A549 (cell line): ENCODE measurements around the gene FAM120B. TPM values are rescaled to one million over a fixed set of nuclear protein-coding genes. Genes with fewer than 3 reads are reported as not detected.

Source experiments
- ATAC-seq, 2 experiments: fragments of 200-7000 bp in 1 of 2; fragments of >200 bp in 1 of 2; cut with Nextera tagmentation in 1 of 2; cut with Tn5 transposase in 1 of 2; 3 replicates each; pipeline versions ENCODE4 v1.8.0 to v1.9.1; 2018 to 2020; ENCODE audit warnings: mild to moderate bottlenecking in 1 of 2, moderate library complexity in 1 of 2
- CTCF ChIA-PET: fragments of 300-600 bp; sonication (Branson Sonifier 250); formaldehyde crosslinking; extraction: SDS; loops from one replicate; lab custom pipeline; 2021; ENCODE audit warnings: antibody characterized with exemption, inconsistent platforms; lab: Yijun Ruan, JAX
- POLR2A ChIA-PET: fragments of 350-600 bp; formaldehyde crosslinking; extraction: SDS; loops from one replicate; lab custom pipeline; 2021; ENCODE audit warnings: antibody characterized with exemption, inconsistent platforms; lab: Yijun Ruan, JAX
- DNase-seq, 2 experiments: peaks; one replicate each; pipeline versions ENCODE4 v3.0.0 to v3.0.0-alpha.2; 2011 to 2016; ENCODE audit warnings: low read depth in 1 of 2, low spot score in 1 of 2
- FAIRE-seq: peaks from 2 replicates; lab custom pipeline; 2011; peaks lifted over from hg19 to GRCh38; lab: Jason Lieb, UNC
- H3K27ac ChIP-seq, 2 experiments: fragments of >200 bp; sonication (Bioruptor Twin); formaldehyde crosslinking; 3 replicates each; pipeline ENCODE4 v1.5.1; 2016 to 2017
- H3K4me1 ChIP-seq: fragments of >200 bp; sonication (Bioruptor Twin); formaldehyde crosslinking; 3 replicates; pipeline ENCODE4 v1.6.1; 2016
- H3K4me2 ChIP-seq: fragments of >200 bp; sonication (Bioruptor Twin); formaldehyde crosslinking; 3 replicates; pipeline ENCODE4 v1.6.1; 2016
- H3K4me3 ChIP-seq: fragments of >200 bp; sonication (Bioruptor Twin); formaldehyde crosslinking; 3 replicates; pipeline ENCODE4 v1.5.1; 2016
- H3K9me3 ChIP-seq: fragments of >200 bp; sonication (Bioruptor Twin); formaldehyde crosslinking; 3 replicates; pipeline ENCODE4 v1.6.1; 2016
- CBX8 ChIP-seq: fragments of 200-600 bp; sonication (generic); IDR thresholded peaks from 2 replicates; pipeline ENCODE4 v1.6.1; 2016
- CHD4 ChIP-seq: fragments of 200-600 bp; sonication (generic); IDR thresholded peaks from 2 replicates; pipeline ENCODE4 v1.6.1; 2016; ENCODE audit warnings: antibody characterized with exemption, mild to moderate bottlenecking, borderline replicate concordance
- E2F6 ChIP-seq: IDR thresholded peaks from 2 replicates; pipeline ENCODE4 v1.6.1; 2012; ENCODE audit warnings: low read depth, borderline replicate concordance
- EHF ChIP-seq: fragments of 250-450 bp; sonication (Bioruptor Pico); IDR thresholded peaks from 2 replicates; pipeline ENCODE4 v1.5.0; 2020; ENCODE audit warnings: mild to moderate bottlenecking
- EHMT2 ChIP-seq: fragments of 200-600 bp; sonication (generic); IDR thresholded peaks from 2 replicates; pipeline ENCODE4 v1.6.1; 2016; ENCODE audit warnings: antibody characterized with exemption, low read depth, mild to moderate bottlenecking, moderate library complexity
- ESRRA ChIP-seq: fragments of 150-350 bp; IDR thresholded peaks from 2 replicates; pipeline ENCODE4 v1.6.1; 2014; ENCODE audit warnings: mild to moderate bottlenecking, low read length, borderline replicate concordance
- FOSL2 ChIP-seq, 2 experiments: fragments of 450-650 bp in 1 of 2; fragments of >200 bp in 1 of 2; sonication (Bioruptor Twin) in 1 of 2; formaldehyde crosslinking; IDR thresholded peaks; 2 replicates each; pipeline versions ENCODE4 v1.5.0 to v1.6.1; 2016 to 2020; ENCODE audit warnings: mild to moderate bottlenecking in 1 of 2, moderate library complexity in 1 of 2
- FOXS1 ChIP-seq: fragments of 250-450 bp; sonication (Bioruptor Pico); IDR thresholded peaks from 2 replicates; pipeline ENCODE4 v1.5.0; 2020; ENCODE audit warnings: mild to moderate bottlenecking, moderate library complexity
- HEYL ChIP-seq: fragments of 250-450 bp; sonication (Bioruptor Pico); IDR thresholded peaks from 2 replicates; pipeline ENCODE4 v1.8.0; 2021; ENCODE audit warnings: mild to moderate bottlenecking, moderate library complexity
- HOXA7 ChIP-seq: fragments of 250-450 bp; sonication (Bioruptor Pico); IDR thresholded peaks from 2 replicates; pipeline ENCODE4 v1.5.0; 2020; ENCODE audit warnings: mild to moderate bottlenecking, moderate library complexity
- HOXB5 ChIP-seq: fragments of 250-450 bp; sonication (Bioruptor Pico); IDR thresholded peaks from 2 replicates; pipeline ENCODE4 v1.5.0; 2020; ENCODE audit warnings: mild to moderate bottlenecking, moderate library complexity
- JUN ChIP-seq, 2 experiments: fragments of >200 bp; sonication (Bioruptor Twin); formaldehyde crosslinking; IDR thresholded peaks; 2 replicates in 1 of 2; 3 replicates in 1 of 2; pipeline ENCODE4 v1.6.1; 2016 to 2017
- JUNB ChIP-seq: fragments of >200 bp; sonication (Bioruptor Twin); formaldehyde crosslinking; IDR thresholded peaks from 2 replicates; pipeline ENCODE4 v1.6.1; 2016
- MAFK ChIP-seq: fragments of 450-650 bp; IDR thresholded peaks from 2 replicates; pipeline ENCODE4 v1.6.1; 2014; ENCODE audit not compliant: partially characterized antibody
- NFE2L2 ChIP-seq: fragments of 150-350 bp; conservative IDR thresholded peaks from 2 replicates; pipeline ENCODE4 v1.6.1; 2014; ENCODE audit warnings: low read length
- NPAS2 ChIP-seq: fragments of 250-450 bp; sonication (Bioruptor Pico); IDR thresholded peaks from 2 replicates; pipeline ENCODE4 v1.8.0; 2022; ENCODE audit warnings: mild to moderate bottlenecking, moderate library complexity, borderline replicate concordance
- PBX3 ChIP-seq: IDR thresholded peaks from 2 replicates; pipeline ENCODE4 v1.6.1; 2012
- RCOR1 ChIP-seq: fragments of 150-350 bp; IDR thresholded peaks from 2 replicates; pipeline ENCODE4 v1.6.1; 2014; ENCODE audit warnings: antibody characterized with exemption, low read length, low read depth
- SMC3 ChIP-seq: fragments of >200 bp; sonication (Bioruptor Twin); formaldehyde crosslinking; IDR thresholded peaks from 3 replicates; pipeline ENCODE4 v1.6.1; 2018; ENCODE audit warnings: inconsistent platforms
- SREBF2 ChIP-seq: fragments of 450-650 bp; IDR thresholded peaks from 2 replicates; pipeline ENCODE4 v1.6.1; 2014; ENCODE audit warnings: mild to moderate bottlenecking, moderate library complexity
- USF2 ChIP-seq: fragments of 450-650 bp; IDR thresholded peaks from 2 replicates; pipeline ENCODE4 v1.6.1; 2014; ENCODE audit warnings: antibody characterized with exemption
- ZC3H11A ChIP-seq: fragments of 450-650 bp; IDR thresholded peaks from 2 replicates; pipeline ENCODE4 v1.6.1; 2014; ENCODE audit warnings: antibody characterized with exemption, mild to moderate bottlenecking
- ZSCAN20 ChIP-seq: fragments of 250-450 bp; sonication (Bioruptor Pico); IDR thresholded peaks from 2 replicates; pipeline ENCODE4 v1.8.0; 2022; ENCODE audit warnings: mild to moderate bottlenecking, moderate library complexity
- WGBS: methylation state at CpG from one replicate; pipeline ENCODE4 v1.1.6; 2017; ENCODE audit errors: missing lambda C conversion rate; 5-methylcytosine and 5-hydroxymethylcytosine counted together
- polyA plus RNA-seq, 4 experiments: library from polyadenylated mRNA; depleted of rRNA in 3 of 4; stranded (reverse); fragments of >200 nt; fragmentation: RNase III in 1 of 4; extraction: RNeasy Plus Mini Kit Qiagen cat#74134 plus additional on column Dnase treatment in 1 of 4; gene quantifications; 2 replicates in 3 of 4; 3 replicates in 1 of 4; pipeline ENCODE4 v1.2.3, GENCODE V29; 2011 to 2017

FAM120B gene
- polyA plus RNA-seq, 2 of the 4 experiments (the other 2 are of a cell fraction) = 7.0 to 7.7 TPM

- Histone ChIP-seq H3K4me3 (no peak overlapping the region), H3K27ac (no peak overlapping the region), H3K4me1 (peaks cover 6% of the 10 kb centered on the region; the same call in 1 of the 3 replicates), H3K4me2 (no peak overlapping the region), H3K9me3 (no peaks in the 10 kb centered on the region)
- ATAC-seq (no peak), FAIRE-seq (no peak)
- POLR2A ChIA-PET = no interaction called here
- 94% methylated on average over 3 of the region's 21 CpGs for WGBS
- TF ChIP-seq USF2 (no peak), SREBF2 (no peak), FOXS1 (CRISPR knock-in tag) (no peak), ZSCAN20 (no peak), ESRRA (no peak), EHF (CRISPR knock-in tag) (no peak), HOXA7 (CRISPR knock-in tag) (no peak), CHD4 (no peak), FOSL2 (IDR thresholded peaks at IDR 0.05) (no peak), FOSL2 (CRISPR knock-in tag; IDR thresholded peaks at IDR 0.05) (no peak), E2F6 (no peak), NPAS2 (no peak), NFE2L2 (no peak), HEYL (no peak), ZC3H11A (no peak), RCOR1 (no peak), PBX3 (no peak), HOXB5 (CRISPR knock-in tag) (no peak), MAFK (no peak)
- TF ChIP-seq, all 56 proteins: peak for 0
- DNase-seq = no peak
- CTCF ChIA-PET = interaction anchor here (0.6 kb wide), 1 partner anchor 21 kb away, joined by 3 read pairs; no protein-coding TSS in a partner anchor
Measured at GRCh38 chr6:170439366-170440361, 133.1 kb downstream of the FAM120B start.

GRCh38 chr6:170440437-170440836 is 133.9 kb downstream of the FAM120B start:
- H3K4me3 ChIP-seq = no peak overlapping the region
- no peaks in the 10 kb centered on the region for H3K9me3 ChIP-seq
- ChIA-PET POLR2A (no interaction called here), CTCF (no interaction called here)
- ATAC-seq (no peak), FAIRE-seq (no peak), DNase-seq (no peak)
- 79% methylated on average over 13 of the region's 14 CpGs for WGBS
- H3K27ac ChIP-seq = no peak overlapping the region
- peaks cover 6% of the 10 kb centered on the region; the same call in 1 of the 3 replicates for H3K4me1 ChIP-seq
- TF ChIP-seq EHMT2 (no peak), SMC3 (no peak), JUNB (no peak), CBX8 (no peak), NFE2L2 (no peak)
- no peak overlapping the region for H3K4me2 ChIP-seq

GRCh38 chr6:170441316-170441715 is 134.8 kb downstream of the FAM120B start:
- CTCF ChIA-PET = no interaction called here
- no peak for ATAC-seq
- no peak for DNase-seq
- peaks cover 6% of the 10 kb centered on the region; the same call in 1 of the 3 replicates for H3K4me1 ChIP-seq
- WGBS = 76% methylated on average over 3 of the region's 3 CpGs
- H3K27ac ChIP-seq = no peak overlapping the region
- no peak for FAIRE-seq
- H3K4me3 ChIP-seq = no peak overlapping the region
- POLR2A ChIA-PET = no interaction called here
- no peak overlapping the region for H3K4me2 ChIP-seq
- H3K9me3 ChIP-seq = no peaks in the 10 kb centered on the region
- TF ChIP-seq HOXB5 (CRISPR knock-in tag) (no peak), SMC3 (no peak), JUN (IDR thresholded peaks at IDR 0.05) (no peak), NPAS2 (no peak), RCOR1 (no peak)
